HG02623 (cell line): ENCODE data around the gene MEIS2.

Source experiments
- ATAC-seq: cut with Tn5 transposase; IDR thresholded peaks from one replicate; pipeline ENCODE4 v1.9.1; 2021; ENCODE audit warnings: moderate library complexity; ENCODE audit not compliant: unreplicated experiment

The MEIS2 gene

DNA sequence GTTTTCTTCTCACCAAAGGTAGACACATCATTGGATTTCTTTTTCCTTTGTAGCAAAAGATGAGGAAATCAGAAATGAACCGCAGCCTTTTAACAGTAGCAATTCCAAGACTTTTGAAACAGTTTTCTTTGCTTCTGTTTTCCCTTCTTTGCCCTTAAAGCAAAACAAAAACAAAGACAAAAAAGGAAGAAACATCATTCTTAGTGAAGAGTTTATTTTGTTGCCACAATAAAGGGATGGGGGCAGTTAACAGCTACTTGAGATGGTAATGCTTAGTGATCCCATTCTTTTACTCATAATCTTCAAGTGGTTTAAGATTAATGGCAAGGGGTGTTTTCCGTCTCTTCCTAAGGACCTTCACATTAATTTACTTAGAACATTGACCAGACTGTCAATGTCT is 218.8 kb downstream of the MEIS2 start:
- ATAC-seq, result no peak

DNA sequence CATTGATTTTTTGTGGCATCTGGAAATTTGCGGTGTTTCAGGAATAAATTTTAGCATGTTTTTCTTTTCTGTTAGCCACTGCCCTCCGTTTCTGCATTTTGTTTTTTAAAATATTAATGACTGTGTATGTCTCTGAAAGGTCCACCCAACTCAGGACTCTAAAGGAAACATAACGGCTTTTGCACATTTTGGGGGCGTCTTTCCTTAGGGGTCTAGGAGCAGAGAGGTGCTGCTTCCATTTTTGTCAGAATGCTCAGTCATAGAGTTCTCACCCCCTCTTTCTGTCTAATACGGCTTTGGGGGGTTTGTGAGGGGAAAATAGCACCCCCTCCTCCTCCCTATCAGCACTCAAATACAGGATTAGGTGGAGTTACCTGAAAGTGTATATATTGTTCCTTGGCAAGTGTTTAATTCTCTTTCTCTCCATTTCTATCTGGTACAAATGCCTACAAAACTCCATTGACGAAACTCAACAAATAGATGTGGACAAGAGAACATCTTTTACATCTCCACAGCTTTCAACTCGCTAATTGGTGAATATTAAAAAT is 219.4 kb downstream of the MEIS2 start:
- ATAC-seq, result no peak

DNA sequence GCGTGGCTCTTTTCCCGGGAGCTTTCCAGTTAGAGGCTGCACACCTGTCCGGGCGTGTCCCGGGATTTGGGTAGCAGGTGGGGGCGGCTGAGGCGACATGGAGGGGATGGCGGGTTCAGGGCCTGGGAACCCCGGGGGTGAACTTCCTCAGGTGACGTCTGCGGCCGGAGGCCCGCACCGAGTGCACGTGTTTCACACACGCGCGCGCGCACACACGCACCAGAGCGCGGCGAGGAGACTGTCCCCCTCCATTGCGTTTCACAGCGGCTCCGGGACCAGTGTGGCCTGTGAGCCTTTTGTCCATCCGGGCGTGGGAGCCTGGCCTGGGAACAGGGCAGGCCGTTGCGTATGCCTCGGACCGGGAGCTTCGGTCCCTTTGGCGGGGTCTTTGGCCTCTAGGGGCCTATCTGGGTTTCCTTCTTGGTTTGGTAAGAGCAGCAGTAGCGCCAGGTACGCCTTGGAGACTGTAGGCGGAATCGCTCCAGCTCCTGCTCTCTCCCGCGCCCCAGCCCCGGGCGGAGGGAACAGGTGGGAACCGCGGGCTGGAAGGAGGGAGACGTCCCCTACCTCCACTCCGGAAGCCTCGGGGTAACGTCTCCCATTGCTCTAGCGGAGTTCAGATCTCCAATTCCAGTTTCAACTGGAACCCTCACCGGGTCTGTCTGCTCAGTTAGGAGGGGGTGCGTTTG is 220.0 kb downstream of the MEIS2 start:
- ATAC-seq, result no peak

DNA sequence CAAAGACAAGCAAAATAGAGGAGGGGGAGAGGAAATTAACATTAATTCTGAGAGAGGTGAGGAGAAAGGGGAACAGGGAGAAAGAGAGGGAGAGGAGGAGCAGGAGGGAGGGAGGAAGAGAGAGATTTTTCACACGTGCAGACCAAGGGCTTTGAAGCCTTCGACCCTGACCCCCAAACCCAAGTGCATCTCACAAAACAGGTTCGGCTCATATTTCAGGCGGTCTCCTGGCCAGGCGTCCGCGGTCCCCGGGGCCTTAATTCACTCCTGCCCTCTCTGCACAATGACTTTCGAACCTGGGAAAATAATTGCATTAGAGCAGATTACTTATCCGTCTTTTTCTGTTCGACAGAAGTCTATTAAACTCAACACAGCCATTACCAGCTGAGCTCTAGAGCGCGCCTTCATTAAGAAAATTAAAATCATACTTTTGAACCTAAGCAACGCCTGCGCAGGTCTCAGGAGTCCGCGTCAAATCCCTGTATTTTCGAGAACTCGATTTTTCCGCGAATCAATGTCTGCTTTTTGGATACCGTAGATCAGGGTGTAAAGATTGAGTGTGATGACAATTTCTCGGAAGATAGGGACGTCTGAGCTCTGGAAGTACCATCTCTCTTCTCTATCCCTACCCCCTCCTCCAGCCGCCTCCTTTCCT is 220.7 kb downstream of the MEIS2 start:
- ATAC-seq, result no peak

DNA sequence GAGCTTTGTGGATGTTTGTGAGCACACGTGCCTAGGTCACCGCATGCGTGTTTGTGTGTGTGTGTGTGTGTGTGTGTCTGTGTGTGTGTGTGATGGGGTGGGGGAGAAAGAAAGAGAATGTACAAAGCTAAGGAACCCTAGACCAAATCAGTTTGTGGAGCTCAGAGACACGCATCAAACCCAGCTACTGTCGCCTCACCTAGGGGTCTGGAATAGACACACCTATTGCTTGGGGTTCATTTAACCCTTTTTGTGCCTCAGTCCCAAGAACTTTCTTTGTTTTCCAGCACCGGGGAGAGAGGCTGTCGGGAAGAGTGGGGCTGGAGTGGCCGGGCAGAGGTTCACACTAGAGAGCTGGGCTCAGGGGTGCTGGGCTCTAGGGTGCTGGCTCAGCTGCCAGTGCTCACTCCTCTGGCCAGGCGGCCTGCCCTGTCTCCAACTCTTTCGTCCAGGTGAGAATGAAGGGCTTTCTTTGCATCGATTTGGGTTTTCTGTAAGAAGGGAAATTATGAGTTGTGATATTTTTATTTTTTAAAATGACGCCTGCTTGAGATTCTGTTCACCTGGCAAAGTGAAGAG is 221.6 kb downstream of the MEIS2 start:
- ATAC-seq, result no peak

DNA sequence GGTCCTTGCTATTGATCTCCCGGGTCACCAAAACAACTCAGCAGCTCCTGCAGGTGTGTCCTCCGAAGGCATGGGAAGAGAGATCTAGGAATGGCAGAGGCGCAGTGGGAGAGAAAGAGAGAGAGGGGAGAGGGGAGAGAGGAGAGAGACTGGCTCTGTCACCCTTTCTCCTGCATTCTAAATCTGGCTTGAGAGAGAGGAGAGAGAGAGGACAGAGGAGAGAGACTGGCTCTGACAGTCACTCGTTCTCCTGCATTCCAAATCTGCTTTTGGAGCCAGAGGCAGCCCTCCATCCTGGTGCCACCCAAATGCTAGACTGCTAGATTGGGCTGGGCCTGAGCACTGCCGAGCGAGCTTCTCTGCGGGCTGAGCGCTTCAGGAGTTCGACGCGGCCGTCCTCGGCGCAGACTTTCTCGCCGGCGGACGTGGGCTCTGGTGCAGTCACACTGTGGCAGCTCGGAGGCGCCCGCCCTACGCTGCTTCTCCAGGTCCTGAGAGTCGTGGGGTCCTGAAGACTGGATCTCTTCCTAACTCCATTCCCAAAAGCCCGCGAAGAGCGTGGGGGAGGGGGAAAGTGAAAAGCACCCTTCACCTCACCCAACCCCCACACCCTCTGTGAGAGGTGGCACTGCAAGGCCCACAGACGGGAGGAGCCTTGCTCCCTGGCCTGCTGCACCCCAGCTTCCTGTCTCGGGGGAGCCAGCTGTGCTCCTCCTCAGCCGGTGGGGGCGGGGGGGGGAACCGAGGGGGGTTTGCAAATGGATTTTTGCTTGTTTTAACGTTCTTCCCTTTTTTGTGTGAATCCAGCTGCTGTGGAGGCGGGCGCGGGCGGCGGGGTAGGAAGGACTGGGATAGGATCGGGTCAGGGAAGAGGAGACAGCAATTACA is 222.3 kb downstream of the MEIS2 start:
- no peak for ATAC-seq

DNA sequence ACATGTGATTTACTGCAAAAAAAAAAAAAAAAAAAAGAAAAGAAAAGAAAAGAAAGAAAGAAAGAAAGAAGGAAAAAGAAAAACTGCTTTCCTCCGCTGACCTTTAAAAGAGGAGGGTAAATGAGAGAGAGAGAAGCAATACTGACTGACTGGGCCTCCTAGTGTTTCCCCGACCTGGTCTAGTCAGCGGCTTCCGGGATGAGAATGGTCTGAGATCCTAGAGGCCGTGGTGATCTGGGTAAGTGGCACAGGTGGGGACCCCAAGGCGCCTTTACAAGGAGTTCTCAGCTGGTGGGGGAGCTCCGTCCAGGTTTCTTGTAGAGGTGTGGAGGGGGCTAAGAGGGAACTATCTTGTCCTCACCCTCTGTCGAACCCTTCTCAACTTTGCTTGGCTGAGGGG is 223.1 kb downstream of the MEIS2 start:
- no peak for ATAC-seq

DNA sequence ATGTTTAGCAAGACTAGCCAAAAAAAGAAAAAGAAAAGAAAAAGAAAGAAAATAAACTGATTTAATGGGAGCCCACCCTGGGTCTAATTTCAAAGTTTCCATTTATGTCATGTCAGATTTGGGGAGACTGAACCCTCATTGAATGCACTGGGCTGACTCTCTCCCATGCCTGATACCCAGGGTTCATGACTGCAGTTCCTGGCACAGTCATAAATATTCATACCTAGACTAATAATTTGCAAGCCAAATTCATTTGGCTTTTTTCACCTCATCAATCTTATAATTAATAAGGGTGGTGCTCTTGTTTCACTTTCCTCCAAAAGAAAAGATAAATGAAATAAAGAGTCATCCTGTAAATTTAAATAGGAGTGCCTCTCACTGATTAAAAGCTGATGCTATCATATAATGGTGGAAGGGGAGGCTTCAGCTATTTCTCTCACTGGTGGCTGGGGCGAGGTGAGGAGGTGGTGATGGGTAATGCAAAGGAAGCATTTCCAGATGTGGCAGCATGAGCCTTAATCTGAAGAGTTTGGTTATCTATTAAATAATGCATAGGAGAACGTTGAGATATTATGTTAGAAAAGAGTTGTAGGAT is 224.5 kb downstream of the MEIS2 start:
- ATAC-seq, result no peak

DNA sequence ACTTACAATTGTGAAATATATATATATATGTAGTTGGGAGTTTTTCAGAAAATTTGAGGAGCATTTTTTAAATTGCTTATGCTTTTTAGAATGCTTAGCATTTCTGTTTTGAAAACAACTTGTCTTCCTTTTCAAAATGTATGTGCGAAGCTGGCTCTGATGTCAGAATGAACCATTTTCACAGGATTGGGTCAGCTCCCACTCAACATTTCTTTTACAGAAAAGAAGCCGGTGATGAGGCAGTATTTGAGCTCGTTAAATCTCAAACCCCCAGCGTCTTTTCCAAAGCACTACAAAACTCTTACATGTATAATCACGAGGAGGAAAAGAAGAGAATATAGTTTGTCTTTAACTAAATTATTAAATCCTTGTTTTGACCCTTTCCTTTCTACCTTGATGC is 225.4 kb downstream of the MEIS2 start:
- ATAC-seq, result no peak

DNA sequence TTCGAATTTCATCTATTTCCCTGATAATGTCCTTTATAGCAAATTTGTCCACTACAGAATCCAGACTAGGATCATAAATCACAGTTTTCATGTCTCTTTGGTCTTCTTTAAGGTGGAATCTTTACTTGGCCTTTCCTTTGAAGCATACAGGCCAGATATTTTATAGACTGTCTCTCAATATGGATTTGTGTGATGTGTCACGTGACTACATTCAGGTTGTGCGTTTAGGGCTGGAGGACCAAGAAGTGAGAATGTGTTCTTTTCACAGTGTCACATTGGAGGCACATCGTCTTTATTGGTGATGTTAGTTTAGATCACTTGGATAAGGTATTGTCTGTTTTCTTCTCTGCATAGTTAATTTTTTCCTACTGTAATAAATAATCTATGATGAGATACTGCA is 232.9 kb downstream of the MEIS2 start:
- ATAC-seq, result no peak

DNA sequence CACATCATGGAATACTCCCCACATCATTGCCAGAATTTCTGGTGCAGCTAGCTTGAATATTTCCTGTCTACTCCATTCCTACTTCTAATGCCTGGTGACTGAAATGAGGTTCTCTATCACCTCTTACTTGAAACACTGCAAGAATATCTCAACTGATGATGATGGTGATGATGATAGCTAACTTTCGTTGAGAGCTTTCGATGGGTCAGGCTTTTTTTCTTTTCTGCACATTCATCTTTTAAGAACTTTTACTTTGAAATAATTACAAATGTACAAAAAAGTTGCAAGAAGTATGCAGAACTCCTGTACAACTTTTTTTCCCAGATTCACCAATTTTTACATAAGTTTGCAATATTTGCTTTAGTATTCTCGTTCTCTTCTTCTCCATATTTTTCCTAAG is 233.5 kb downstream of the MEIS2 start:
- ATAC-seq, result no peak

DNA sequence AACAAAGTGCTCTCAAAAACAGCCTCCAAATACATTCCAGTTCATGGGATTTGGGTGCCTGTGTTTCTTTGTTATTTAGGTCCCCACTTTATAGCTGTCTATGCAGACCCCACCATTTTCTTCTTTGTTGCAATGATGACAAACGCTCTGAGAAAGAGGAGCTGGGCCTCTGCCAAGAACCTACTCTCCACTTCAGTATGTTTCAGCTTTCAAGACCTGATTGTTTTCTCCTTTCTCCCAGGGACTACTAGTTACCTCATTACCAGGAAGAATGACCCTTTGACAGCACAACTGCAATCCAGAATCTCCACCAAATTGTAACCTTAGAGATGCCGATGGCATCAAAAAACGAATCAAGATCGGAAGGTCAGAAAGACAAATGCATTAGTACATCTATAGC is 236.8 kb downstream of the MEIS2 start:
- ATAC-seq, result no peak

DNA sequence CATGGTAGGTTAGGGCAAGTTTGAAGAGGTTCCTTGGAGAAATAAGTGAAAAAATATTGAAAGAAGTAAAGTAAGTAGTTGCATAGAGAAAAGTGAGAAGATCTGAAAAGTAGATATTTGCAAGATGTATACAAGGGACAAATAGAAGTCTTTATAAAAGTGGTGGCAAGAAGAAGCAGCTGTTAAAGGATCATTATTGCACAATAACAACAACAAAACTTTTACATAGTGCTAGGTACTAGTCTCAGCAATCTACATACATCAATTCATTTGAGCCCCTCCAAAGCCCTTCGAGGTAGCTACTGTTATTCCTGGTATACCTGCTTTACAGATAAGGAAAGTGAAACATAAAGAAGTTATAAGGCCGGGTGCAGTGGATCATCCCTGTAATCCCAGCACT is 239.6 kb downstream of the MEIS2 start:
- no peak for ATAC-seq

DNA sequence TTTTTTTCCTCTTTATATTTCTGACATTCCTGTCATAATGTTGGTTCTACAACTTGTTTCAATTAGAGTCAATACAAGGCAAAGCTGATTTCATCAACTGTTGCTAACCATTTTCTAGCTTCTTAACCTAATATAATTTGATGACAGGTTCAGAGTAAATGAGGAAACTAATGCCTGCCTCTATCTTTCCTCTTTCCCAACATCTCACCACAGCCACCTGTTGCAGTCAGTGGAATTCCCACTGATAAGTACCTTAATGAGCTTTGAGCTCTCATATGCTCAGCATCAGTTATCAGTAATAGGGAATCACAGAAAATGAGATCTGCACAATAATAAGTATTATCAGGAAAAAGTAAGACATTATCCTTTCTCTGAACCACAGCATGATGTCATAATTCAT is 241.9 kb downstream of the MEIS2 start:
- no peak for ATAC-seq

DNA sequence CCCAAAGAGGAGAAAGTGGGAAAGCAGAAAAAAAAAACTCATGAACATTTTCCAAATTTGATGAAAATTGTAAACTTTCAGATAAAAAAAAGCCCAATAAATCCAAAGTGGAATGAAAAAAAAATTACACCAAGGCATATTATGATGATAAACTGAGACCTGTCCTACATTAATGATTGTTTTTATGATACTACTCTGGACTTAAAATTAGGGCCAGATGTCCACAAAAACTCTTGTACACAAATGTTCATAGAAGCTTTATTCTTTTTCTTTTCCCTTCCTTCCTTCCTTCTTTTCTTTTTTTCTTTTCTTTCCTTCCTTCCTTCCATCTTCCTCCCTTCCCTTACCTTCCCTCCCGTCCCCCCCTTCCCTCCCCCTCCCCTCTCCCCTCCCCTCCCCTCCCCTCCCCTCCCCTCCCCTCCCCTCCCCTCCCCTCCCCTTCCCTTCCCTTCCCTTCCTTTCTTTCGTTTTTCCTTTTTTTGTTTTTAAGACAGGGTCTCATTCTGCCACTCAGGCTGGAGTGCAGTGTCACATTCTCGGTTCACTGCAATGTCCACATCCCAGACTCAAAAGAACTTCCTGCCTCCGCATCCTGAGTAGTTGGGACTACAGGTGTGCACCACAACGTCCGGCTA is 243.9 kb downstream of the MEIS2 start:
- no peak for ATAC-seq

DNA sequence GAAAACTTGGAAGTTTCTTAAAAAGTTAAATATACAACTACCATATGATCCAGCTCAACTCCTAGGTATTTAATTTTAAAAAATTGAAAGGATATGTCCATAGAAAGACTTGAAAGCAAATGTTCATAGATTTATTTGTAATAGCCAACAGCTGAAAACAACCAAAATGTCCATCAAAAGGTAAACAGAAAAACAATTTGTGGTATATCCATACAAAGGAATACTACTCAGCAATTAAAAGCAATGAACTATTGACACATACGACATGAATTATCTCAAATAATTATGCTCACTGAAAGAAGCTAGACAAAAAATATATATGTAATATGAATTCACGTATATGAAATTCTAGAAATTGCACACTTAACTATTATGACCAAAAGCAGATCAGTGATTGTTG is 249.5 kb downstream of the MEIS2 start:
- ATAC-seq, result no peak

DNA sequence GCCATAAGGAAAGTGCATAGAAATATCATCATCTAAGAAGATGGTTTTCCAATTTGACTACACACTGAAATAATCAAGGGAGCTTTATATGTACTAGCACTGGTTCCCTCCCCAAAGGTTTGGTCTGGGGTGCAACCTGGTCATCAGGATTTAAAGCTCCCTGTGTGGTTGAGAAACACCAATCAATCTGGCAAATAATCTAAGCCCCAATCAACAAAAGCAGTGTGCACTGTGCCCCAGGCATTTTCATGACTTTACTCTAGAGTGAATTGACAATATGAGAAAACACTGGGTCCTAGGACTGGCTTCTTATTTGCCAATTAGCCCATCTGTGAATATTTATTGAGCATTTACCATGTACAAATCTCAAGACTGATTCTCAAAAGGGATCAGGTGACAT is 255.1 kb downstream of the MEIS2 start:
- no peak for ATAC-seq

DNA sequence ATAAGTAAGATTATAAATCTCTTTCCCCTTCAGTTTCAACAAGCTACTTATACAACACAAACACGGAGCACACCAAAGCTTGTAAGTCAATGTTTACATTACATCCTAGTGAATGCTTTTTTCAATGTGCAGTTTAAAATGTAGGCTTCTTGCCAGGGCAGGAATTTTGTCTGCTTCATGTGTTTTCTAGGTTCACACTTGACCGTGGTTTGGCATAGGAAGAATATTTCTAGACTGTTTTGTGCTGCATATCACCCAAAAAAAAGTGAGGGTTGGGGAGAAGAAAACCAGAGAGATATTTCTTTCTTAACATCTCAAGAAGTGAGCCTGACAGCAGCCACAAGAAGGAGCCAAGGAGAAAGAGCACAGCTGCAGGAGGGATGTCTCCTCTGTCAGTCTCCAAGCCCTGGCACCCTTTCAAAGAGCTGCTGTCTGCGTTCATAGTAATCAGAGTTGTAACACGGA is 255.8 kb downstream of the MEIS2 start:
- no peak for ATAC-seq

DNA sequence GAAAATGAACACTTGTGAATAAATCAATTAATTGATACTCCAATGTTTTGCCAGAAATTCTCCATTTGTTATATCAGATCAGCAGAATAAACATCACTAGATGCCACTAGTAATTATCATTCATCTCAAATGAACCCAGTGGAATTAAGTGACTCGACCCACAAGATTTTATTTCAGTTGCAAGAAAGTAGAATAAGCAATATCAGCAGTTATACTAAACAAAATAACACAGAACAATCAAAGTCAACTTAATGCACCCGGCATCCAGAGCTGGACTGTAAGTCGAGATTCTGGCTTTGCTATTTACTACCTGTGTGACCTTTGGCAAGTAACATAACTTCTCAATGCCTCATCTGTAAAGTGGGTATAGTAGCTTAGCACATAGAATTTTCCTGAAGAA is 256.5 kb downstream of the MEIS2 start:
- ATAC-seq, result no peak

DNA sequence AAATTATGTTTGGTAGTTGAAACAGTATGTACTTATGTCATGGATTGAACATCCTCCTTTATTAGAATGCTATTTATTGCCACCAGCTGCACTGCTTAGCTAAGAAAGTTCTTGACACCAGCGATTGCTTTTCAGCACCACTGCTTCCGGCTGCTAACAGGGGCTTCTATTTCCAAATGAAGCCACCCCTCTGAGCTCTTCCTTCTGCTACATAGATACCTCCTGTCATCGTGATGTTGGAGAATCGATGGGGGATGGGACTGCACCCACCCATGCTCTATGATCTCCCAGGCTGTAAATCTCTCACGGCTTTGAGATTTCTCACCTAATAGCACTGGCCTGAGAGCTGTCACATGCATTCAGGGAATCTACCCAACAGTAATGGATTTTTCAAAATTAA is 259.2 kb downstream of the MEIS2 start:
- no peak for ATAC-seq
